LoVo (cell line): ENCODE data around the gene EPHB2.
"Not testable (repeated sequence)": the region's sequence is repeated elsewhere in the genome, so short reads cannot be mapped to it uniquely, and the experiment has no call there.

Source experiments
- DNase-seq: peaks from one replicate; pipeline ENCODE4 v3.0.0-alpha.2; 2016; ENCODE audit warnings: low spot score

EPHB2 gene

GRCh38 chr1:22710701-22711049, at the start of gene EPHB2:
Gene EPHB2, plus strand, starts transcription at chr1:22710839. Its CDS starts 144 bp downstream, at chr1:22710983.
- peak; percentile 67 for DNase-seq

GRCh38 chr1:22661880-22662279, 48.8 kb upstream of the EPHB2 start:
- no peak for DNase-seq

- DNase-seq: no peak
Measured at GRCh38 chr1:22662318-22662717, 48.3 kb upstream of the EPHB2 start.

- no peak for DNase-seq
Measured at GRCh38 chr1:22662986-22663408, 47.6 kb upstream of the EPHB2 start.

GRCh38 chr1:22665752-22666151, 44.9 kb upstream of the EPHB2 start:
- no peak for DNase-seq

GRCh38 chr1:22666412-22666811, 44.2 kb upstream of the EPHB2 start:
- no peak for DNase-seq

GRCh38 chr1:22668840-22669239, 41.8 kb upstream of the EPHB2 start:
- DNase-seq: not testable (repeated sequence)

- no peak for DNase-seq
Measured at GRCh38 chr1:22670352-22670975, 40.2 kb upstream of the EPHB2 start.

GRCh38 chr1:22671999-22672398, 38.6 kb upstream of the EPHB2 start:
- no peak for DNase-seq

- peak; percentile 63 for DNase-seq
Measured at GRCh38 chr1:22673486-22674409, 36.9 kb upstream of the EPHB2 start.

GRCh38 chr1:22674410-22674749, 36.3 kb upstream of the EPHB2 start:
- no peak for DNase-seq

- DNase-seq: not testable (repeated sequence)
Measured at GRCh38 chr1:22676151-22676550, 34.5 kb upstream of the EPHB2 start.

- no peak for DNase-seq
Measured at GRCh38 chr1:22676916-22677583, 33.6 kb upstream of the EPHB2 start.

GRCh38 chr1:22677931-22678896, 32.4 kb upstream of the EPHB2 start:
- no peak for DNase-seq

- peak; percentile 13 for DNase-seq
Measured at GRCh38 chr1:22680726-22681125, 29.9 kb upstream of the EPHB2 start.

GRCh38 chr1:22681556-22682276, 28.9 kb upstream of the EPHB2 start:
- DNase-seq: no peak

GRCh38 chr1:22683547-22683946, 27.1 kb upstream of the EPHB2 start:
- no peak for DNase-seq

GRCh38 chr1:22685591-22686059, 25.0 kb upstream of the EPHB2 start:
- DNase-seq: no peak

GRCh38 chr1:22687191-22687590, 23.4 kb upstream of the EPHB2 start:
- no peak for DNase-seq

GRCh38 chr1:22688466-22688865, 22.2 kb upstream of the EPHB2 start:
- no peak for DNase-seq

- DNase-seq: peak; percentile 73
Measured at GRCh38 chr1:22689505-22689904, 21.1 kb upstream of the EPHB2 start.
